Camera-type eye (tissue), 1 donor: Measurements from ENCODE around the gene OR5A1. TPM values are rescaled to one million over a fixed set of nuclear protein-coding genes. Genes with fewer than 3 reads are reported as not detected.

ENCODE experiments used
- total RNA-seq: library from RNA; depleted of rRNA; stranded (reverse); fragments of >200 nt; gene quantifications from one replicate; pipeline ENCODE4 v1.2.3, GENCODE V29; 2014

The OR5A1 gene
- total RNA-seq = not detected

DNA sequence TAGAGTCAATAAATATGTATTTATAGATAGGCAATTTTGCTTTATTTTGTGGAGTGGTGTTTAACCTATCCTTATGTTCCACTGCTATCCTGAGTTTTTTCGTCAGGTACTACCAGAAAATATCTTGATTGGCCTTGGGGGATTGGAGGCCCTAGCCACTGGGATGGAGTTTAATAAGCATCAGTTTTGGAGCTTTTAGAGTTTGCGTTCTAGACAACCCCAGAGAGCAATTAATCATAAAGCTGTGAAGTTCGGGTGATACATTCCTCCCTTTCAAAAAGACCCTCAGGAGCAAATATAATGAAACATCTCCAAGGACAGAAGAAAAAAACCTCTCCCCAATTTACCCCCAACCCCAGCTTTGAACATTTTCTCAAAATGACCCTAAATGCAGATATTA, at the start of gene OR5A1:
Gene OR5A1 (plus strand): TSS at position 301 of the 400 bp plus-strand sequence. CDS start 6,700 bp downstream, outside the sequence.

DNA sequence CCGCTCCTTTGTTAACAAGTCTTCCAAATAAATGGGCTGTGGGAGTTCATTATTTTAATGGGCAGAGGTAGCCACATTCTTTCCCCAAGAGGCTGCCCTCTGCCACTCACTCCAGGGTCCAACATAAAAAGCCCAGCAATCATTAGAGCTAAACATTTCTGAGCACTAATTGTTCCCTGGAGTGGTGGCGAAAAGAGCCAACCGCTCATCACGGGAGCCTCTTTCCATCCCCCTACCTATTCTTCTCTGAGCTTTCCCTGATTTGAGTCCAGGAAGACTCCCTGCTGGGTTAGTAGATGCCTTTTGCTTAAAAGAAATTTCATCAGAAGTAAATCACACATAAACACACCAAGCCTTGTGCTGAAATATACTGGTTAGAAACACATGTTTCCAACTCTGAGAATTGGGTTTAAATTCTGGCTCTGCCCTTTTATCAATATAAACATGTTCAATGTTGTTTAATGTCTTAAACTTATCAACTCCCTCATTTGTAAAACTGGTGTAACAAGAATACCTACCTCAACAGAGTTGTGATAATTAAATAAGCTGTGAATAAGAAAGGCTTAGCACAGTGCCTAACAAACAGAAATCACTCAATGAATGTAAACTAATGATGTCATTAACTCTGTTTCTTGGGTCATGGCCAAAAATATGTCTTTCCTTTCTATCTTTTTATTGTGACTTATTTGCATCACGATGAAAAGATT, 9.8 kb upstream of the OR5A1 start, which contains the start of gene OR5A2:
Gene OR5A2 (minus strand): TSS at position 53 of the 707 bp plus-strand sequence. CDS start 3,460 bp downstream, outside the sequence.

DNA sequence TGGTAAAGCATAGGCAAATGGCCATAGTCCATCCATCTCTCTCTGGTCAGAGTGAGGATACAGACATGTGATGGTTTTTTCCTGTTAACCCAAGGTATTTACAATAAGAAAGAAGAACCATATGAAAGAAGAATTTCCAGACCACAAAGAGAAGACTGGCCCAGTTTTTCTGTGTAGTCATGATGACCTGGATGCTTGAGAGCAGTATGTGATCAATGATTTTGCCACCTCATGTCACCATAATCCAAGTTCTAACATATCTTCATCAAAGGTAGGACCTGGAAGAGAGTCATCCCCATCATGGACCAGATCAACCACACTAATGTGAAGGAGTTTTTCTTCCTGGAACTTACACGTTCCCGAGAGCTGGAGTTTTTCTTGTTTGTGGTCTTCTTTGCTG, 20.4 kb downstream of the OR5A1 start, which contains the start of gene OR4D6:
Gene OR4D6 (plus strand): TSS at position 301 of the 400 bp plus-strand sequence. CDS start 0 bp downstream, at position 301.

DNA sequence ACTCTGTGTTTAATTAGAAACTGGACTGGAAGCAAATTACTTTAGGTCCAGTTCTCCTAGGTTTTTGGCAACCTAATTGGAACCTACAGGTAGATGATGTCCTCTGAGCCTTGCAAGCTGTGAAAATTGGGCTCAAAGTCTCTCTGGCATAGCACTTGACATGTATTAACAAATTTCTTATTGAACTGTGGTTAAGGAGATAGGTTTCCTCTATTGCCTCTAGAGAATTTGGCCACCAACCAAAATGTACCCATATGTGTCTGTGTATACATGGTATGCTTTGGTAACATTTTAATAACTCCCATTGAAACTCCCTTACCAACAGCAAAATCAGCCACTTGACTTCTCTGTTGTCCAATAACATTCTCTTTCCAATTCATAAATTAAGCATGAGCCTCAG, 36.7 kb downstream of the OR5A1 start, which contains the start of gene OR4D10:
Gene OR4D10 (plus strand): TSS at position 301 of the 400 bp plus-strand sequence. CDS start 4,115 bp downstream, outside the sequence.

Other genes starting within 250 kb of the OR5A1 start
- 9.2 TPM for gene MPEG1, start 223.5 kb upstream of the OR5A1 start, total RNA-seq
- gene OR5AN1, start 77.6 kb upstream of the OR5A1 start, total RNA-seq = not detected
- gene OR5A2, start 10.1 kb upstream of the OR5A1 start, total RNA-seq = not detected
- gene OR4D6, start 20.5 kb downstream of the OR5A1 start, total RNA-seq = not detected
- gene OR4D10, start 36.8 kb downstream of the OR5A1 start, total RNA-seq = not detected
- gene OR4D11, start 67.1 kb downstream of the OR5A1 start, total RNA-seq = not detected
- not detected for gene OR4D9, start 75.1 kb downstream of the OR5A1 start, total RNA-seq
- gene OSBP, start 179.3 kb downstream of the OR5A1 start, total RNA-seq = 50.8 TPM
- 15.5 TPM for gene PATL1, start 232.6 kb downstream of the OR5A1 start, total RNA-seq